Activated B cell treated with CpG ODN at 0.5 μM for 24 hours (primary cell): ENCODE data around the gene LRRC28. TPM values are rescaled to one million over a fixed set of nuclear protein-coding genes. Genes with fewer than 3 reads are reported as not detected.

ENCODE experiments used
- ATAC-seq: fragments of 200-7000 bp; cut with Tn5 transposase; one replicate; pipeline ENCODE4 v1.10.0; 2021; ENCODE audit warnings: low read depth, mild to moderate bottlenecking, moderate library complexity
- CTCF ChIA-PET: fragments of 350-600 bp; sonication (Branson Sonifier 250); formaldehyde crosslinking; loops from one replicate; lab custom pipeline; 2021; ENCODE audit warnings: antibody characterized with exemption; lab: Charles Lee
- POLR2A ChIA-PET: fragments of 350-600 bp; sonication (Branson Sonifier 250); formaldehyde crosslinking; loops from one replicate; lab custom pipeline; 2021; ENCODE audit warnings: antibody characterized with exemption; lab: Charles Lee
- DNase-seq: peaks from one replicate; pipeline ENCODE4 v3.0.0; 2022
- H3K27ac Mint-ChIP-seq: one replicate; pipeline ENCODE4 v1.8.0; 2020; ENCODE audit warnings: mixed read lengths
- H3K27me3 Mint-ChIP-seq: one replicate; pipeline ENCODE4 v1.8.0; 2021; ENCODE audit warnings: mixed read lengths
- H3K36me3 Mint-ChIP-seq: one replicate; pipeline ENCODE4 v1.8.0; 2021; ENCODE audit warnings: low read depth, mixed read lengths
- H3K4me1 Mint-ChIP-seq: one replicate; pipeline ENCODE4 v1.8.0; 2021; ENCODE audit warnings: mixed read lengths
- H3K4me3 Mint-ChIP-seq: one replicate; pipeline ENCODE4 v1.8.0; 2020; ENCODE audit warnings: mild to moderate bottlenecking, mixed read lengths
- H3K9me3 Mint-ChIP-seq: one replicate; pipeline ENCODE4 v1.8.0; 2020; ENCODE audit warnings: mixed read lengths
- intact Hi-C: fragments of 100-400 bp; cut with micrococcal nuclease; formaldehyde crosslinking; loops from one replicate; pipeline ENCODE4 v1.15.1; 2024
- total RNA-seq: library from RNA; stranded (reverse); gene quantifications from 2 replicates; pipeline ENCODE4 v1.2.3, GENCODE V29; 2022
- TF ChIP-seq, protein P1 (sequence below): fragments of 200-600 bp; IDR thresholded peaks from one replicate; pipeline ENCODE4 v1.8.0; 2022; ENCODE audit warnings: antibody characterized with exemption, mild to moderate bottlenecking

LRRC28 gene
- total RNA-seq, 1 donor from 2014 or later: 21.2 TPM

GRCh38 chr15:99438224-99438585 is 186.9 kb downstream of the LRRC28 start:
- Mint-ChIP-seq H3K9me3 (no peaks in the 10 kb centered on the region), H3K27ac (no peak overlapping the region), H3K27me3 (no peaks in the 10 kb centered on the region), H3K36me3 (no peaks in the 10 kb centered on the region), H3K4me1 (peaks cover 53% of the 10 kb centered on the region), H3K4me3 (no peak overlapping the region)
- DNase-seq: peak; percentile 9
- intact Hi-C loops: no loop called here
- TF ChIP-seq, protein P1, sequence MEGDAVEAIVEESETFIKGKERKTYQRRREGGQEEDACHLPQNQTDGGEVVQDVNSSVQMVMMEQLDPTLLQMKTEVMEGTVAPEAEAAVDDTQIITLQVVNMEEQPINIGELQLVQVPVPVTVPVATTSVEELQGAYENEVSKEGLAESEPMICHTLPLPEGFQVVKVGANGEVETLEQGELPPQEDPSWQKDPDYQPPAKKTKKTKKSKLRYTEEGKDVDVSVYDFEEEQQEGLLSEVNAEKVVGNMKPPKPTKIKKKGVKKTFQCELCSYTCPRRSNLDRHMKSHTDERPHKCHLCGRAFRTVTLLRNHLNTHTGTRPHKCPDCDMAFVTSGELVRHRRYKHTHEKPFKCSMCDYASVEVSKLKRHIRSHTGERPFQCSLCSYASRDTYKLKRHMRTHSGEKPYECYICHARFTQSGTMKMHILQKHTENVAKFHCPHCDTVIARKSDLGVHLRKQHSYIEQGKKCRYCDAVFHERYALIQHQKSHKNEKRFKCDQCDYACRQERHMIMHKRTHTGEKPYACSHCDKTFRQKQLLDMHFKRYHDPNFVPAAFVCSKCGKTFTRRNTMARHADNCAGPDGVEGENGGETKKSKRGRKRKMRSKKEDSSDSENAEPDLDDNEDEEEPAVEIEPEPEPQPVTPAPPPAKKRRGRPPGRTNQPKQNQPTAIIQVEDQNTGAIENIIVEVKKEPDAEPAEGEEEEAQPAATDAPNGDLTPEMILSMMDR: no peak
- ChIA-PET CTCF (no interaction called here), POLR2A (no interaction called here)
- no peak for ATAC-seq

- H3K27ac Mint-ChIP-seq: no peak overlapping the region
- peak; percentile 10 for DNase-seq
- no peak for ATAC-seq
- H3K27me3 Mint-ChIP-seq: no peaks in the 10 kb centered on the region
- H3K9me3 Mint-ChIP-seq: no peaks in the 10 kb centered on the region
- H3K36me3 Mint-ChIP-seq: no peaks in the 10 kb centered on the region
- ChIA-PET CTCF (no interaction called here), POLR2A (no interaction called here)
- no peak overlapping the region for H3K4me3 Mint-ChIP-seq
- peaks cover 52% of the 10 kb centered on the region for H3K4me1 Mint-ChIP-seq
- TF ChIP-seq, protein P1: no peak
- intact Hi-C loops: no loop called here
Observed at GRCh38 chr15:99438691-99439523, 187.6 kb downstream of the LRRC28 start.

GRCh38 chr15:99439524-99439835 is 188.2 kb downstream of the LRRC28 start:
- H3K27me3 Mint-ChIP-seq: no peaks in the 10 kb centered on the region
- intact Hi-C loops: no loop called here
- TF ChIP-seq, protein P1: no peak
- H3K36me3 Mint-ChIP-seq: no peaks in the 10 kb centered on the region
- no peak overlapping the region for H3K4me3 Mint-ChIP-seq
- ChIA-PET CTCF (no interaction called here), POLR2A (no interaction called here)
- DNase-seq: peak; percentile 10
- peaks cover 51% of the 10 kb centered on the region for H3K4me1 Mint-ChIP-seq
- H3K9me3 Mint-ChIP-seq: no peaks in the 10 kb centered on the region
- no peak overlapping the region for H3K27ac Mint-ChIP-seq
- no peak for ATAC-seq

GRCh38 chr15:99440029-99440428 is 188.7 kb downstream of the LRRC28 start:
- intact Hi-C loops: loop anchor here (5.0 kb wide), 2 partner anchors 37 to 127 kb away; partner anchors contain the start of gene MEF2A
- no peaks in the 10 kb centered on the region for H3K9me3 Mint-ChIP-seq
- H3K4me1 Mint-ChIP-seq: peaks cover 49% of the 10 kb centered on the region
- ChIA-PET CTCF (no interaction called here), POLR2A (no interaction called here)
- ATAC-seq (no peak), DNase-seq (no peak)
- no peaks in the 10 kb centered on the region for H3K36me3 Mint-ChIP-seq
- H3K27ac Mint-ChIP-seq: no peak overlapping the region
- TF ChIP-seq, protein P1: no peak
- H3K27me3 Mint-ChIP-seq: no peaks in the 10 kb centered on the region
- no peak overlapping the region for H3K4me3 Mint-ChIP-seq

Other genes starting within 250 kb of the LRRC28 start
- not detected in 2 replicates for gene PGPEP1L, start 243.7 kb upstream of the LRRC28 start, total RNA-seq
- gene SYNM, start 146.4 kb upstream of the LRRC28 start, total RNA-seq: 0.02 and 0.05 TPM in 2 replicates
- gene TTC23, start 1.9 kb upstream of the LRRC28 start, total RNA-seq: 2.7 and 3.1 TPM in 2 replicates